GM18520 (cell line): Measurements from ENCODE around the gene EIF4E1B.

Experiments
- ATAC-seq: cut with Tn5 transposase; IDR thresholded peaks from one replicate; pipeline ENCODE4 v1.9.1; 2021; ENCODE audit not compliant: unreplicated experiment

The EIF4E1B gene

GRCh38 chr5:176646049-176646706, 15.7 kb downstream of the EIF4E1B start:
- ATAC-seq = no peak

GRCh38 chr5:176646707-176647029, 16.2 kb downstream of the EIF4E1B start:
- peak; percentile 3 for ATAC-seq

DNA sequence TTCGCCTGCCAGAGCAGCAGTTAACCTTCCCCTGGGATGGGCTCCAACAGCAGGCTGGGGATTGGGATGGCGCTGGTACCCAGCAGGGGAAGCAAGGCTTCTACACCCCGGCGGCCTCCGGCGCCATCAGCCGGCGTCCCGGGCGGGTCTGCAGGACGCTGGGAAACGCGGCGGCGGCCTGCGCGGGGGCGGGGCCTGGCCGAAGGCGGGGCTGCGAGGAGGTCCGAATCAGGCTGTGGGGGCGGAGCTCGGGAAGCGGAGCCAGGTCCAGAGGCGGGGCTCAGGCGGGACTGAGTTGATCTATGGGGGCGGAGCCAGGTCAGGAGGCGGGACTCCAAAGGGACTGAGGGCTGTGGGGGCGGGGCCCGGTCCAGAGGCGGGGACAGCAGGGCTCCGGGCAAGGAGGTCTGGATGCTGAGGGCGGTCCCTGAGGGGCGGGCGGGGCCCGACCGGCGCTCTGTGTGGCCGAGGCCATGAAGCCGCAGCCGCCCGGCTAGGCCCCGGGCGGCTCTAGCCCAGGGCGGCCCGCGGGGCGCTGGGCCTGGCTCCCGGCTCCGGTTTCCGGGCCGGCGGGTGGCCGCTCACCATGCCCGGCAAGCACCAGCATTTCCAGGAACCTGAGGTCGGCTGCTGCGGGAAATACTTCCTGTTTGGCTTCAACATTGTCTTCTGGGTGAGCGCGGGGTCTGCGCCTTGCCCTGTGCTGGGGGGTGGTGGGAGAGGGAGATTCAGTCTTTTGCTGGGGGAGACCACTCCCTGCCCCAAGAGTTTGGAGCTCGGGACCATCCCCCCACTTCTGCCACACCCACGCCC, 16.8 kb downstream of the EIF4E1B start, which contains the start of gene TSPAN17:
Gene TSPAN17, plus strand, starts transcription at position 455 of the 813 bp plus-strand sequence. Its CDS starts 132 bp downstream, at position 587.
- peak; percentile 83 for ATAC-seq

DNA sequence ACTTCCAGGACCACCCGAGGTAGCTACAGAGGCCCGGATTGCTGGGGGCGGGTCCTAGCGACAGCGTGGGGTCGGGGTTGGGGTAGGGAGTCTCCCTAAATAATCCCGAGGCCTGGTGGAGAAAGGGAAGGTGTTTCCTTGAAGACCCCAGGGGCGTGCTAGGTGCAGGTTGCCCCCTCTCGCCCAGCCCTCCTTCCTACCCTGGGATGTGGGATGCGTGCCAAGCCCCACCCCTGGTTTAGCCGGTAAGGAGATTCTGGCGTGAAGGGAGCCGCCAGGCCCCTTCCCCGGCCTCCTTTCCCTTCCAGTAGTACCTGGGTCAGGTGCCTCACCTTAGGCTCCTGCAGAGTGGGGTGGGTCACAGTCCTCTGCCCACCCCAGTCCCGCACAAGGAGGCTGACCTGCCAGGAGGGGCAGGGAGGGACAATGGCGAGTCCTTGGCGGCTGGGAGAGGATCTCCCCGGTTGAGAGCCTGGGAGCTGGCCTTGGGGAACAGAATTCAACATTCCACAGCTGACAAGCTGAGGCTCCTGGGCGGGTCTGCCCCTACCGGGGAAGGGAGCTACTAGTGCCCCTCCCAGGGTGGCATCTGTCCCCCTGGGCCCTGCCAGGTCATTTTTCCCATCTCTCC, 17.5 kb downstream of the EIF4E1B start:
- ATAC-seq = no peak

DNA sequence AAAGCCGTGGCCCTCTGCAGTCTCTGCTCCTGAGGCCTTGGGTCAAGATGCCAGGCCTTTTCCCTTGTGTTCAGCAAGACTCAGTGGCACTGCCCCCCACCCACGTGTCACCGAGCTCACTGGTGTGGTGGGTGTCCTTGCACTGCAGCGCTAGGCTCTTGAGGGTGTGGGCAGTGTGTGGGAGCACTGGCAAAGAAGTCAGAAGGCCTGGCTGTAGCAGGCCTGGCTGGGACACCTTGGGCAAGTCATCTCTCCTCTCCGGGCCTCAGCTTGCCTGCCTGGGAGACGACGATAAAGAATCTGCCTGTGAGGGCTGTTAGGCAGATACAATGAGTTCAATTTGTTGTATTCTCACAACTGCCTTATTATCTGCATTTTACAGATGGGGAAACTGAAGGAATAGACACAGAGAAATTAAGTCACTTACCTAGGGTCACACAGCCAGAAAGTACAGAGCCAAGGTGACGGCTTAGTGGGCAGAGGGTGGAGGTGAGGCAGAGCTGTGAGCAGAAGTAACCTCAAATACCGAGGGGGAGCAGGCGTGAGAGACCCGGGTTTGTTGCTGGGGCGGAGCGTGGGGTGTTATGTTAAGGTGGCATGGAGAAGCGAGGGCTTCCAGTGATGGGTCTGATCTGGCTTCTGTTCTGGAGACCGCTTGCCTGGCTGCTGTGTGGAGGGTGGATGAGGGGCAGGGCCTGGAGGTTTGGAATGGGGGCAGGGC, 18.2 kb downstream of the EIF4E1B start:
- no peak for ATAC-seq

- no peak for ATAC-seq
These were observed 19.9 kb downstream of the EIF4E1B start for GRCh38 chr5:176650354-176650884.

DNA sequence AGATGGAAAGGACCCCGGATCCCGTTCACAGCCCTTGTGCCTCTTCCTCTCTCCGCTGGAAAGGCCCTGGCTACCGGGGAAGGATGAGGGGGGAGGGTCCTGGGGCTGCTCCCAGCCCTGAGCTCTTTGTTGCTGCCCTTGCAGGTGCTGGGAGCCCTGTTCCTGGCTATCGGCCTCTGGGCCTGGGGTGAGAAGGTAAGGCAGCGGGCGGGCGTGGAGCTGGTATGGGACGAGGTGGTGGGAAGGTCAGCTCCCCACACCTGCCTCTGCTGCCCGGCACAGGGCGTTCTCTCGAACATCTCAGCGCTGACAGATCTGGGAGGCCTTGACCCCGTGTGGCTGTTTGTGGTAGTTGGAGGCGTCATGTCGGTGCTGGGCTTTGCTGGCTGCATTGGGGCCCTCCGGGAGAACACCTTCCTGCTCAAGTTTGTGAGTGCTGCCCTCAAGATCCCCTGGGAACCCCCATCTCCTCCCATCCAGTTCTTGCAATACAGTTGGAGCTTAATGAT, 21.1 kb downstream of the EIF4E1B start:
- no peak for ATAC-seq

DNA sequence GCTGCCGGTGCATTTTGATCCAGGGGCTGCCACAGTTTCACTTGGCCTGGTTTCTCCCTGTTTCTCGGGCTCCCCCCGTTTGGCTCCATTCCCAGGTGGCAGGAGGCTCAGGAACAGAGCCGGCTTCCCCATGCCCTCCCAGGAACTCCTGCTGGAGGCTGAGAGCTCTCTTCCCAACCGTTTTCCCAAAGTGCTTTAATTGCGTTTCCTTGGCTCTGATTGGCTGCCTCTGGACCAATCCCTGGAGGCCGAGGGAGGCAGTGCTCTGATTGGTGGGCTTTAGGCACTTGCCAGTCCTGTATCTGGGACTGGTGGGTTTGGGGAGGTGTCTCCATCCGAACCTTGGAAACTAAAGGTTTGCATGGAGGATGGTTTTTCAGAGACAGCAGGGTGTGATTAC, 21.7 kb downstream of the EIF4E1B start:
- no peak for ATAC-seq

DNA sequence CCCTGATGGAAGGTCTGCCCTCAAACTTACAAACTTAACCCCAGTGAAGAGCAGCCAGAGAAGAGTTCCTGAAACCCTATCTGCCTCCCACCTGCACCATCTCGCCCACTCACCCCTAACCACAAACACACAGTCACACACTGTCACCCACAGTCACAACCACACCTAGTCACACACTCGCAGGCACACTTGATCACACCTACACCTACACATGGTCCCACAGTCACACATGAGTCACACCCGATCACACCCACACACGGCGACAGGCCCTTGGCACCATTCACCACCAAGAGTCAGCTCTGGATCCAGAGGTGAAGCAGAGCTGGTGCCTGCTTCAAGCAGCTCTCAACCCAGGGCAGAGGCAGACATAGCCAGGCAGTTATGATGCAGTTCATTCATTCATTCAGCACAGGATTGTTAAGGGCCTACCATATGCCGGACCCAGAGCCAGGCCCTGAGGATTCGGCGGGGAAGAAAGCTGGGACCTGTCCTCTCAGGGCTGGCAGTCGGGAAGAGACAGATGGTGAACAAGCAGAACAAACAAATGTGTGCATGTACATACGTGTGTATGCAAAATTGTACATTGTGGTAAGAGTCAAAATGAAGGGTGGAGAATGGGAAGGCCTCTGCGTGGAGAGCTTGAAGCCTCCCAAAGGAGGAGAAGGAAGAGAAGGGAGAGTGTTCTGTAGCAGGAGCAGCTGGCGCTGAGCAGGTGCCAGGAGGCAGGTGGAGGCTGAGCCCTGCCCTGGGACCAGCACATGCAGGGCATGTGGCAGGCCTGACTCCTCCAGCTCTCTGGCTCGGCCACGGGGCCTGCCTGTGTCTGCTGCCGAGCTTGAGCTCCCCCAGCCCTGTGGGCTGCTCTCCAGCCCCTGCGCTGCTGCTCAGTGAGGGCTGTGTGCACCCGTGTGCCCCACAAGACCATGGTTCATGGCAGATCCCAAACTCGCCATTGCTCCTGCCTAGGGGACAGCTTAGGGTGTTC, 23.2 kb downstream of the EIF4E1B start:
- ATAC-seq = no peak

- ATAC-seq = no peak
These were observed 24.4 kb downstream of the EIF4E1B start for GRCh38 chr5:176654856-176655255.

DNA sequence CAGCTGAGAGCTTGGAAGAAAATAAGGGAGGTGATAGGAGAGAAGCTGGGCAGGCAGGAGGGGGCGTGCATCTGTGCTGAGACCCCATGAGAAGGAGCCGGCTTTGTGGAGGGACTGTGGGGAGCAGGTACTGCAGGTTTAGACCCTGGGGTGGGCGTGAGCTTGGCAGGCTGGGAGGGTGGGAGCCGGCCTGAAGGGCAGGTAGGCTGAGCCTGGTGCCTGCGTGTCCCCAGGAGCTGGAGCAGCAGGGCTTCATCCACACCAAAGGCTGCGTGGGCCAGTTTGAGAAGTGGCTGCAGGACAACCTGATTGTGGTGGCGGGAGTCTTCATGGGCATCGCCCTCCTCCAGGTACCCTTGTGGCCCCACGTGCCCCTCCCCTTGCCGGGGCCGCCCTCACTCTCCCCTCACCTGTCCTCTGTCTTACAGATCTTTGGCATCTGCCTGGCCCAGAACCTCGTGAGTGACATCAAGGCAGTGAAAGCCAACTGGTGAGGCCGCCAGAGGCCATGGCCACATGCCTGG, 26.1 kb downstream of the EIF4E1B start:
- ATAC-seq = no peak

GRCh38 chr5:176658007-176658599, 27.6 kb downstream of the EIF4E1B start:
- ATAC-seq = no peak

- ATAC-seq = no peak
These were observed 28.5 kb downstream of the EIF4E1B start for GRCh38 chr5:176658817-176659511.

DNA sequence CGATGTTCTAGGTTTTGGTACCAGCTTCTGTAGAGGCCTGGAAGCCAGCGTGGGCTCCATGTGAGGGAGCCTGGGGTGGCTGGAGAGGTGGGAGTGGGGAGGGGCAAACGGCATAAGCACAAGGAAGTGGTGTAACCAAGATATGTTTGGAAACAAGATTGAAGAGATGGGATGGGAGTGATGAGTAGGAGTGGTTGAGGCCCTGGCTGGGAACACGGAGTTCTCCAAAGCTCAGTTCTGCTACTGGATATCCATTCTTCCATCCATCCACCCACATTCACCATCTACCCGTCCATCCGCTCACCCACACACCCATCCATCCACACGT, 29.0 kb downstream of the EIF4E1B start:
- no peak for ATAC-seq

- no peak for ATAC-seq
These were observed 29.5 kb downstream of the EIF4E1B start for GRCh38 chr5:176659860-176660461.

- ATAC-seq = no peak
These were observed 30.0 kb downstream of the EIF4E1B start for GRCh38 chr5:176660530-176660859.

- ATAC-seq = peak; percentile 63
These were observed 30.6 kb downstream of the EIF4E1B start for GRCh38 chr5:176660860-176661641.

- no peak for ATAC-seq
These were observed 31.2 kb downstream of the EIF4E1B start for GRCh38 chr5:176661676-176662075.
